WTC11 (cell line): ENCODE data around the gene MBNL1.

Experiments used
- ESRRA ChIP-seq: sonication (generic); formaldehyde crosslinking; IDR thresholded peaks from 2 replicates; pipeline ENCODE4 v1.8.1; 2022; ENCODE audit warnings: mild to moderate bottlenecking, missing genetic modification reagents, borderline replicate concordance
- JUN ChIP-seq: sonication (generic); formaldehyde crosslinking; IDR thresholded peaks from 2 replicates; pipeline ENCODE4 v1.8.0; 2023; ENCODE audit warnings: mild to moderate bottlenecking, missing genetic modification reagents
- ZNF263 ChIP-seq: sonication (generic); formaldehyde crosslinking; IDR thresholded peaks from 2 replicates; pipeline ENCODE4 v1.8.1; 2022; ENCODE audit warnings: low read depth, mild to moderate bottlenecking, moderate library complexity, missing genetic modification reagents
- TF ChIP-seq, protein P1 (sequence below): fragments of 200-600 bp; IDR thresholded peaks from 2 replicates; pipeline ENCODE4 v1.8.0; 2022; ENCODE audit warnings: antibody characterized with exemption
- TF ChIP-seq, protein P2 (sequence below): sonication (generic); formaldehyde crosslinking; IDR thresholded peaks from 2 replicates; pipeline ENCODE4 v1.8.0; 2022; ENCODE audit warnings: mild to moderate bottlenecking, missing genetic modification reagents
- TF ChIP-seq, protein P3 (sequence below): sonication (generic); formaldehyde crosslinking; IDR thresholded peaks from 2 replicates; pipeline ENCODE4 v1.8.1; 2023; ENCODE audit warnings: mild to moderate bottlenecking, missing genetic modification reagents
- TF ChIP-seq, protein P4 (sequence below): sonication (generic); formaldehyde crosslinking; IDR thresholded peaks from 2 replicates; pipeline ENCODE4 v1.8.0; 2022; ENCODE audit warnings: mild to moderate bottlenecking, missing genetic modification reagents

DNA sequence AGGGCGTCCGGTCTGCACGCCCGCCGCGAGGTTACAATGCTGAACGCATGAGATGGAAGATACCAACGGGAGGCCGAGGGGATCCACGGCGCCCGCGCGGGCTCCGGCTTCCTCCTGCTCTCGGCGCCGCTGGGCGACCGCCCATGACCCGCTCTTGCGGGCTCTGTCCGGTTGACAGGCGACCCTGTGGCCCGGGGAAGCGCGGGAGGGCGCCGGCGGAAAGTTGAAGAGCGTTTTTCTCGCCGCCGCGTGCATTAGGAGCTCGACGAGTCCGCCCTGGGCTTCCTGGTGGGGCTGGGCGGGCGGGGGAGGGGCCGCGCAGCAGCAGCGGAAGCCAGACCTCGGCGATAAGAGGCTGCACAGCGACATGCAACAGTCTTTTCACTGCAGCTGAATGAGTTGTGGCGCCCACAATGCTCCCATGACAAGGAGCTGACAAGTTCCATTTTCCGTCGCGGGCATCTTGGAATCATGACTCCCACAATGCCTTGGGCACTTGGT, at the start of gene MBNL1:
- TF ChIP-seq, protein P1, sequence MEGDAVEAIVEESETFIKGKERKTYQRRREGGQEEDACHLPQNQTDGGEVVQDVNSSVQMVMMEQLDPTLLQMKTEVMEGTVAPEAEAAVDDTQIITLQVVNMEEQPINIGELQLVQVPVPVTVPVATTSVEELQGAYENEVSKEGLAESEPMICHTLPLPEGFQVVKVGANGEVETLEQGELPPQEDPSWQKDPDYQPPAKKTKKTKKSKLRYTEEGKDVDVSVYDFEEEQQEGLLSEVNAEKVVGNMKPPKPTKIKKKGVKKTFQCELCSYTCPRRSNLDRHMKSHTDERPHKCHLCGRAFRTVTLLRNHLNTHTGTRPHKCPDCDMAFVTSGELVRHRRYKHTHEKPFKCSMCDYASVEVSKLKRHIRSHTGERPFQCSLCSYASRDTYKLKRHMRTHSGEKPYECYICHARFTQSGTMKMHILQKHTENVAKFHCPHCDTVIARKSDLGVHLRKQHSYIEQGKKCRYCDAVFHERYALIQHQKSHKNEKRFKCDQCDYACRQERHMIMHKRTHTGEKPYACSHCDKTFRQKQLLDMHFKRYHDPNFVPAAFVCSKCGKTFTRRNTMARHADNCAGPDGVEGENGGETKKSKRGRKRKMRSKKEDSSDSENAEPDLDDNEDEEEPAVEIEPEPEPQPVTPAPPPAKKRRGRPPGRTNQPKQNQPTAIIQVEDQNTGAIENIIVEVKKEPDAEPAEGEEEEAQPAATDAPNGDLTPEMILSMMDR: no peak
- TF ChIP-seq ZNF263 (CRISPR knock-in tag) (peak; percentile 45; the same call in 1 of the 2 replicates), ESRRA (CRISPR knock-in tag) (no peak), JUN (CRISPR knock-in tag) (peak; percentile 66; the same call in 1 of the 2 replicates)
- TF ChIP-seq, protein P2, sequence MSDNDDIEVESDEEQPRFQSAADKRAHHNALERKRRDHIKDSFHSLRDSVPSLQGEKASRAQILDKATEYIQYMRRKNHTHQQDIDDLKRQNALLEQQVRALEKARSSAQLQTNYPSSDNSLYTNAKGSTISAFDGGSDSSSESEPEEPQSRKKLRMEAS (CRISPR knock-in tag): peak; percentile 90
- TF ChIP-seq, protein P3, sequence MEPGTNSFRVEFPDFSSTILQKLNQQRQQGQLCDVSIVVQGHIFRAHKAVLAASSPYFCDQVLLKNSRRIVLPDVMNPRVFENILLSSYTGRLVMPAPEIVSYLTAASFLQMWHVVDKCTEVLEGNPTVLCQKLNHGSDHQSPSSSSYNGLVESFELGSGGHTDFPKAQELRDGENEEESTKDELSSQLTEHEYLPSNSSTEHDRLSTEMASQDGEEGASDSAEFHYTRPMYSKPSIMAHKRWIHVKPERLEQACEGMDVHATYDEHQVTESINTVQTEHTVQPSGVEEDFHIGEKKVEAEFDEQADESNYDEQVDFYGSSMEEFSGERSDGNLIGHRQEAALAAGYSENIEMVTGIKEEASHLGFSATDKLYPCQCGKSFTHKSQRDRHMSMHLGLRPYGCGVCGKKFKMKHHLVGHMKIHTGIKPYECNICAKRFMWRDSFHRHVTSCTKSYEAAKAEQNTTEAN: peak; percentile 50; the same call in 1 of the 2 replicates
- TF ChIP-seq, protein P4, sequence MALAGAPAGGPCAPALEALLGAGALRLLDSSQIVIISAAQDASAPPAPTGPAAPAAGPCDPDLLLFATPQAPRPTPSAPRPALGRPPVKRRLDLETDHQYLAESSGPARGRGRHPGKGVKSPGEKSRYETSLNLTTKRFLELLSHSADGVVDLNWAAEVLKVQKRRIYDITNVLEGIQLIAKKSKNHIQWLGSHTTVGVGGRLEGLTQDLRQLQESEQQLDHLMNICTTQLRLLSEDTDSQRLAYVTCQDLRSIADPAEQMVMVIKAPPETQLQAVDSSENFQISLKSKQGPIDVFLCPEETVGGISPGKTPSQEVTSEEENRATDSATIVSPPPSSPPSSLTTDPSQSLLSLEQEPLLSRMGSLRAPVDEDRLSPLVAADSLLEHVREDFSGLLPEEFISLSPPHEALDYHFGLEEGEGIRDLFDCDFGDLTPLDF: no peak
